PC-9 (cell line): ENCODE results near the gene ATP2B3. TPM values are rescaled to one million over a fixed set of nuclear protein-coding genes. Genes with fewer than 3 reads are reported as not detected.

Experiments used
- BruUV-seq: library from RNA; stranded (reverse); fragments of 400-500 nt; replicated peaks from 2 replicates; lab custom pipeline; 2021; lab: Mats Ljungman, UMichigan
- CTCF ChIA-PET: fragments of 300-600 bp; sonication (Branson Sonifier 250); formaldehyde crosslinking; loops from one replicate; lab custom pipeline; 2022; ENCODE audit warnings: antibody characterized with exemption; lab: Charles Lee
- POLR2A ChIA-PET: fragments of 300-600 bp; sonication (Branson Sonifier 250); formaldehyde crosslinking; loops from one replicate; lab custom pipeline; 2022; ENCODE audit warnings: antibody characterized with exemption; ENCODE audit not compliant: unreplicated experiment; lab: Charles Lee
- DNase-seq, 2 experiments: peaks; one replicate each; pipeline versions ENCODE4 v3.0.0 to v3.0.0-alpha.2; 2015 to 2022; ENCODE audit warnings: mixed read lengths in 1 of 2
- H2AFZ ChIP-seq: fragments of 200-600 bp; sonication (generic); 2 replicates; pipeline ENCODE4 v1.8.1; 2017; ENCODE audit warnings: antibody characterized with exemption
- H3F3A ChIP-seq: fragments of 200-600 bp; sonication (generic); 2 replicates; pipeline ENCODE4 v1.8.1; 2017; ENCODE audit warnings: antibody characterized with exemption, mild to moderate bottlenecking, low read depth; ENCODE audit not compliant: insufficient read depth
- H3K27ac ChIP-seq: fragments of 200-600 bp; sonication (generic); 2 replicates; pipeline ENCODE4 v1.6.1; 2016; ENCODE audit warnings: mixed run types
- H3K27me3 ChIP-seq: fragments of 200-600 bp; sonication (generic); 2 replicates; pipeline ENCODE4 v1.6.1; 2016; ENCODE audit warnings: low read depth, mixed run types; ENCODE audit not compliant: insufficient read depth
- H3K36me3 ChIP-seq: fragments of 200-600 bp; sonication (generic); 2 replicates; pipeline ENCODE4 v1.6.1; 2016; ENCODE audit warnings: low read depth, mixed run types
- H3K4me1 ChIP-seq: fragments of 200-600 bp; sonication (generic); replicated peaks from 2 replicates; pipeline ENCODE4 v1.6.1; 2016; ENCODE audit warnings: mixed run types; ENCODE audit not compliant: insufficient read depth
- H3K4me2 ChIP-seq: fragments of 200-600 bp; sonication (generic); 2 replicates; pipeline ENCODE4 v1.6.1; 2017; ENCODE audit warnings: mixed run types
- H3K4me3 ChIP-seq: fragments of 200-600 bp; sonication (generic); 2 replicates; pipeline ENCODE4 v1.6.1; 2016; ENCODE audit warnings: mixed run types
- H3K79me2 ChIP-seq: fragments of 200-600 bp; sonication (generic); 2 replicates; pipeline ENCODE4 v1.6.1; 2017; ENCODE audit warnings: low read depth, mixed run types
- H3K9me2 ChIP-seq: fragments of 200-600 bp; sonication (generic); 2 replicates; pipeline ENCODE4 v1.8.1; 2017; ENCODE audit warnings: mild to moderate bottlenecking; ENCODE audit not compliant: insufficient read depth
- H3K9me3 ChIP-seq: fragments of 200-600 bp; sonication (generic); 2 replicates; pipeline ENCODE4 v1.8.1; 2016; ENCODE audit warnings: low read depth; ENCODE audit not compliant: insufficient read depth
- H4K20me1 ChIP-seq: fragments of 200-600 bp; sonication (generic); 2 replicates; pipeline ENCODE4 v1.8.1; 2017; ENCODE audit not compliant: insufficient read depth
- CTCF ChIP-seq: fragments of 200-600 bp; sonication (generic); conservative IDR thresholded peaks from 2 replicates; pipeline ENCODE4 v1.6.1; 2017; ENCODE audit warnings: mixed run types, antibody characterized with exemption, mild to moderate bottlenecking, moderate library complexity
- EZH2 ChIP-seq: fragments of 200-600 bp; sonication (generic); IDR thresholded peaks from 2 replicates; pipeline ENCODE4 v1.8.0; 2017; ENCODE audit warnings: antibody characterized with exemption, low read depth
- intact Hi-C: fragments of 100-400 bp; cut with micrococcal nuclease; formaldehyde crosslinking; loops from one replicate; pipeline ENCODE4 v1.10.0; 2022; ENCODE audit not compliant: unreplicated experiment
- total RNA-seq: library from RNA; stranded (reverse); gene quantifications from 2 replicates; pipeline ENCODE4 v1.2.3, GENCODE V29; 2021

The ATP2B3 gene
- total RNA-seq, 1 experiment from 2014 or later, result not detected

DNA sequence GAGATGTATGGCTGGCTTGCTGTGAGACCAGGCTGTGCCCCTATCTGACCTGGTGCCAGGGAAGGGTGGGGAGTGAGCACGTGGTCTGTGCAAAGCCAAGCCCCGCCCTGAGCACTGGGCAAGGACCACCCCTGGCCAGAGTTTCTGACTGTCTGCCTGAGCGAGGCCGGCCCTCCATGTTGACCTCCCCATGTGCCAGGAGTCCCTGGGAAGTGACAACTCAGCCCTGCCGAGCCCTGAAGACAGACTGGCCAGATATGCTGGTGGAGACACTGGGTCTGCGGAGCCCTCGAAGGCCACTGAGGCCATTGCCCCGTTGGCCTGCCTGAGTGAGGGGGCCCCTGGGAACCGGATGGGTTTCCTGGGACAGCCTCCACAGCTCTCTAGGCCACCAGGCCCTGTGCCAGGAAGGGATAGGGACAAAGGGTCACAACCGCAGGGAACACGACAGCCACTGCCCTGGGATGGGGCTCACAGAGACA is 29.8 kb upstream of the ATP2B3 start:
- Histone ChIP-seq H3K36me3 (no peaks in the 10 kb centered on the region), H2AFZ (no peak overlapping the region), H3K9me3 (no peaks in the 10 kb centered on the region), H3K4me3 (no peak overlapping the region), H4K20me1 (no peaks in the 10 kb centered on the region), H3K27me3 (no peaks in the 10 kb centered on the region; the same call in 1 of the 2 replicates), H3K4me1 (no peaks in the 10 kb centered on the region), H3K4me2 (no peak overlapping the region), H3K9me2 (no peaks in the 10 kb centered on the region), H3K27ac (no peak overlapping the region), H3K79me2 (no peaks in the 10 kb centered on the region), H3F3A (no peaks in the 10 kb centered on the region)
- POLR2A ChIA-PET, result no interaction called here
- no peak for TF ChIP-seq EZH2
- no TSS peak for BruUV-seq
- intact Hi-C loops, result no loop called here
- DNase-seq, result no peak
- CTCF ChIA-PET, result no interaction called here

DNA sequence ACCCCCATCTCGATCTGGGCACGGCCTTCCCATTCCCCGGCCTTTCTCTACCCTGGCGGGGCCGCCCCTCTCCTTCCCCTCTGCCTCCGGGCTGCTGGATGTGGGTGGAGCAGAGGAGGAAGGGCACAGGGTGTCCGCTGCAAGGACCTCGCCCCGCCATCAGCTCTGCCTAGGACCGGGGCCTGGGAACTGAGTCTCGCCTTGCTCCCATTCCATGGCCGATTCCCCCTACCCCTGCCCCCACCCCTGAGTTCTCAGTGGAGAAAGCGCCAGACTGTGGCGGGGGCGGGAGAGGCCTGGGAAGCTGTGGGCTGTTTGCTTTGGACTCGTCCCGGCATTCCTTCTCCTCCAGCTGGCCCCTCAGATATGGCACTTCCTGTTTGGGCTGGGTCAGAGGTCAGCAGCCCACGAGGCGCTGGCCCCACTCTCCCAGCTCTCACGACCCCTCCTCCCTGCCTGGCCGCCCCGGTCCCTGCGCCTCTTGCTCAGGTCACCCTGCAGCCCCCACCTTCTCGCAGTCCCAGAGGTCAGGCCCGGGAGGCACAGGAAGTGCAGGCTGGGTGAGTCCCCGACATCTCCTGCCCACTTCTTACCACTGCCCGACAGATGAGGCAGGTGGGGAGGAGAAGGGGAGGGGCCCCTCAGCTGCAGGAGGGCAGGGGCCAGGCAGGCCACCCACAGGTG is 29.1 kb upstream of the ATP2B3 start:
- no TSS peak for BruUV-seq
- intact Hi-C loops, result no loop called here
- H3K9me3 ChIP-seq, result no peaks in the 10 kb centered on the region
- no peak overlapping the region for H2AFZ ChIP-seq
- H3K4me1 ChIP-seq, result no peaks in the 10 kb centered on the region
- no peak overlapping the region for H3K27ac ChIP-seq
- H3K36me3 ChIP-seq, result no peaks in the 10 kb centered on the region
- TF ChIP-seq CTCF (no peak), EZH2 (no peak)
- H3F3A ChIP-seq, result no peaks in the 10 kb centered on the region
- no peaks in the 10 kb centered on the region; the same call in 1 of the 2 replicates for H3K27me3 ChIP-seq
- no peaks in the 10 kb centered on the region for H3K79me2 ChIP-seq
- H3K4me3 ChIP-seq, result no peak overlapping the region
- ChIA-PET POLR2A (no interaction called here), CTCF (no interaction called here)
- H4K20me1 ChIP-seq, result no peaks in the 10 kb centered on the region
- no peak for DNase-seq
- no peak overlapping the region for H3K4me2 ChIP-seq
- no peaks in the 10 kb centered on the region for H3K9me2 ChIP-seq

DNA sequence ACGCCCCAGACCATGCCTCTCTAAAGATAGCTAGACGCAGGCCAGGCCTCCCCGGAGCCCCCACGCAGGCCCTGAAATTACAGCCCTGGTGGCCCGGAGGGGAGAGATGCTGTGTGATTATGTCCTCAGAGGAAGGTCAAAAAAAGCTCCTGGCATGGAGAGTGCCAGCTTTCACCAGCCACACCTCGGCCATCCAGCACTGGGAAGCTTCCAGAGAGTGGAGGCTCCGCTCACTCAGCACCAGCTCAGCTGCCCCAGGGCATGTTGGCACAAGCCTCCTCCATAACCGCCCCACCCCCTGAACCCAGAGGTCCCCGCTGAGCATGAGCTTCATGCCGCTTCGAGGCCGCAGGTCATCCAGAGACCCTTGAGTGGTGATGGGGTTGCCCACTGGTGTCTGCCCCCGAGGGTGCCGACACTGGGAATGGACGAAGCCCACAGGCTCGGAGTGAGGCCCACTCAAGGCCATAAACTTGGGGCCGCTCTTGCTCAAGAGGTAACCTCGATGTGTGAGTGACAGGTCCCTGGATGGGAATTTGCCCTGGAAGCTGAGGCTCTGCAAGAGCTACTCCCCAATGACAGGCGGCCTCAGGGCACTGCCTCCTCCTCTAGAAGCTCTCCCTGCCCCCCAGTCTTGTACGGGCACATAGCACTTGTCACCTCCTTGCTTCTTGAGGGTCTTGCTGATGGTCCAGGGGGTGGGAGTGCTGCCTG is 27.1 kb upstream of the ATP2B3 start:
- POLR2A ChIA-PET, result no interaction called here
- Histone ChIP-seq H3K4me2 (no peak overlapping the region), H3K4me3 (no peak overlapping the region), H3F3A (no peaks in the 10 kb centered on the region), H3K36me3 (no peaks in the 10 kb centered on the region), H2AFZ (no peak overlapping the region), H3K27me3 (0 out of 2 replicates have a peak, but pooled peaks cover 4% of the 10 kb centered on the region), H3K27ac (no peak overlapping the region), H3K9me3 (no peaks in the 10 kb centered on the region), H3K79me2 (no peaks in the 10 kb centered on the region), H3K9me2 (no peaks in the 10 kb centered on the region), H3K4me1 (no peaks in the 10 kb centered on the region), H4K20me1 (no peaks in the 10 kb centered on the region)
- BruUV-seq, result no TSS peak
- intact Hi-C loops, result no loop called here
- no peak for DNase-seq
- CTCF ChIA-PET, result no interaction called here
- no peak for TF ChIP-seq CTCF
- no peak for TF ChIP-seq EZH2
